ENCODE results near the gene TNP1. TPM values are rescaled to one million over a fixed set of nuclear protein-coding genes. Genes with fewer than 3 reads are reported as not detected.

TNP1 gene
- total RNA-seq, 1 donor from 2014 or later: not detected

- Mint-ChIP-seq H3K4me3 (no peak overlapping the region), H3K4me1 (ENCODE audit: low read depth) (no peaks in the 10 kb centered on the region), H3K36me3 (ENCODE audit: low read depth) (no peaks in the 10 kb centered on the region), H3K27ac (no peak overlapping the region), H3K9me3 (no peaks in the 10 kb centered on the region), H3K27me3 (ENCODE audit: insufficient read depth) (peaks cover 11% of the 10 kb centered on the region)
- DNase-seq (ENCODE audit: low spot score): no peak
- intact Hi-C loops (cut with micrococcal nuclease): loop anchor here (10.0 kb wide), 1 partner anchor 192 kb away; the partner anchor contains the start of gene IGFBP5
These were observed 27.3 kb upstream of the TNP1 start for GRCh38 chr2:216887138-216887537.

- no peak overlapping the region for H3K27ac Mint-ChIP-seq
- no peaks in the 10 kb centered on the region for H3K9me3 Mint-ChIP-seq
- peaks cover 15% of the 10 kb centered on the region for H3K4me1 Mint-ChIP-seq (ENCODE audit: low read depth)
- intact Hi-C loops (cut with micrococcal nuclease): loop anchor here (10.0 kb wide), 1 partner anchor 190 kb away; the partner anchor contains the start of gene IGFBP5
- no peak overlapping the region for H3K4me3 Mint-ChIP-seq
- DNase-seq (ENCODE audit: low spot score): no peak
- H3K27me3 Mint-ChIP-seq (ENCODE audit: insufficient read depth): no peaks in the 10 kb centered on the region
- H3K36me3 Mint-ChIP-seq (ENCODE audit: low read depth): no peaks in the 10 kb centered on the region
These were observed 25.3 kb upstream of the TNP1 start for GRCh38 chr2:216885117-216885553.

- DNase-seq (ENCODE audit: low spot score): no peak
- no peak overlapping the region for H3K4me3 Mint-ChIP-seq
- H3K27me3 Mint-ChIP-seq (ENCODE audit: insufficient read depth): no peaks in the 10 kb centered on the region
- no peaks in the 10 kb centered on the region for H3K36me3 Mint-ChIP-seq (ENCODE audit: low read depth)
- peaks cover 23% of the 10 kb centered on the region for H3K4me1 Mint-ChIP-seq (ENCODE audit: low read depth)
- H3K9me3 Mint-ChIP-seq: no peaks in the 10 kb centered on the region
- intact Hi-C loops (cut with micrococcal nuclease): loop anchor here (10.0 kb wide), 1 partner anchor 190 kb away; the partner anchor contains the start of gene IGFBP5
- no peak overlapping the region for H3K27ac Mint-ChIP-seq
These were observed 24.5 kb upstream of the TNP1 start for GRCh38 chr2:216884347-216884746.

GRCh38 chr2:216882876-216883275 is 23.0 kb upstream of the TNP1 start:
- Mint-ChIP-seq H3K4me3 (no peak overlapping the region), H3K9me3 (no peaks in the 10 kb centered on the region), H3K36me3 (ENCODE audit: low read depth) (peaks cover 2% of the 10 kb centered on the region), H3K4me1 (ENCODE audit: low read depth) (peaks cover 32% of the 10 kb centered on the region), H3K27me3 (ENCODE audit: insufficient read depth) (no peaks in the 10 kb centered on the region), H3K27ac (no peak overlapping the region)
- DNase-seq (ENCODE audit: low spot score): no peak
- intact Hi-C loops (cut with micrococcal nuclease): loop anchor here (10.0 kb wide), 1 partner anchor 188 kb away; the partner anchor contains the start of gene IGFBP5

- intact Hi-C loops (cut with micrococcal nuclease): loop anchor here (10.0 kb wide), 1 partner anchor 187 kb away; the partner anchor contains the start of gene IGFBP5
- DNase-seq (ENCODE audit: low spot score): no peak
- H3K36me3 Mint-ChIP-seq (ENCODE audit: low read depth): peaks cover 2% of the 10 kb centered on the region
- no peak overlapping the region for H3K4me3 Mint-ChIP-seq
- no peaks in the 10 kb centered on the region for H3K27me3 Mint-ChIP-seq (ENCODE audit: insufficient read depth)
- no peaks in the 10 kb centered on the region for H3K9me3 Mint-ChIP-seq
- H3K4me1 Mint-ChIP-seq (ENCODE audit: low read depth): peaks cover 32% of the 10 kb centered on the region
- H3K27ac Mint-ChIP-seq: no peak overlapping the region
These were observed 21.5 kb upstream of the TNP1 start for GRCh38 chr2:216881411-216881810.

GRCh38 chr2:216880509-216881184 is 20.8 kb upstream of the TNP1 start:
- DNase-seq (ENCODE audit: low spot score): peak; percentile 23
- Mint-ChIP-seq H3K4me1 (ENCODE audit: low read depth) (peaks cover 32% of the 10 kb centered on the region), H3K4me3 (peak overlapping the region; percentile 63), H3K27ac (peak overlapping the region; percentile 86), H3K36me3 (ENCODE audit: low read depth) (peaks cover 2% of the 10 kb centered on the region), H3K27me3 (ENCODE audit: insufficient read depth) (no peaks in the 10 kb centered on the region), H3K9me3 (no peaks in the 10 kb centered on the region)
- intact Hi-C loops (cut with micrococcal nuclease): loop anchor here (1.0 to 10.0 kb wide), 2 partner anchors 22 to 186 kb away; partner anchors contain the start of gene IGFBP5

- peak overlapping the region; percentile 50 for H3K4me3 Mint-ChIP-seq
- H3K36me3 Mint-ChIP-seq (ENCODE audit: low read depth): peaks cover 2% of the 10 kb centered on the region
- DNase-seq (ENCODE audit: low spot score): no peak
- intact Hi-C loops (cut with micrococcal nuclease): loop anchor here (1.0 to 10.0 kb wide), 2 partner anchors 22 to 185 kb away; partner anchors contain the start of gene IGFBP5
- peaks cover 32% of the 10 kb centered on the region for H3K4me1 Mint-ChIP-seq (ENCODE audit: low read depth)
- peak overlapping the region; percentile 78 for H3K27ac Mint-ChIP-seq
- no peaks in the 10 kb centered on the region for H3K9me3 Mint-ChIP-seq
- no peaks in the 10 kb centered on the region for H3K27me3 Mint-ChIP-seq (ENCODE audit: insufficient read depth)
These were observed 20.1 kb upstream of the TNP1 start for GRCh38 chr2:216879727-216880508.

GRCh38 chr2:216878072-216878471 is 18.2 kb upstream of the TNP1 start:
- DNase-seq (ENCODE audit: low spot score): no peak
- Mint-ChIP-seq H3K4me1 (ENCODE audit: low read depth) (peaks cover 32% of the 10 kb centered on the region), H3K36me3 (ENCODE audit: low read depth) (peaks cover 2% of the 10 kb centered on the region), H3K27me3 (ENCODE audit: insufficient read depth) (no peaks in the 10 kb centered on the region), H3K9me3 (no peaks in the 10 kb centered on the region), H3K4me3 (no peak overlapping the region), H3K27ac (no peak overlapping the region)
- intact Hi-C loops (cut with micrococcal nuclease): no loop called here

- Mint-ChIP-seq H3K36me3 (ENCODE audit: low read depth) (peaks cover 2% of the 10 kb centered on the region), H3K4me3 (no peak overlapping the region), H3K9me3 (no peaks in the 10 kb centered on the region), H3K4me1 (ENCODE audit: low read depth) (peaks cover 32% of the 10 kb centered on the region), H3K27me3 (ENCODE audit: insufficient read depth) (no peaks in the 10 kb centered on the region), H3K27ac (no peak overlapping the region)
- intact Hi-C loops (cut with micrococcal nuclease): no loop called here
- no peak for DNase-seq (ENCODE audit: low spot score)
These were observed 17.2 kb upstream of the TNP1 start for GRCh38 chr2:216877085-216877484.

- DNase-seq (ENCODE audit: low spot score): no peak
- Mint-ChIP-seq H3K36me3 (ENCODE audit: low read depth) (peaks cover 4% of the 10 kb centered on the region), H3K4me1 (ENCODE audit: low read depth) (peaks cover 24% of the 10 kb centered on the region), H3K4me3 (no peak overlapping the region), H3K27ac (no peak overlapping the region), H3K9me3 (peaks cover 6% of the 10 kb centered on the region), H3K27me3 (ENCODE audit: insufficient read depth) (no peaks in the 10 kb centered on the region)
- intact Hi-C loops (cut with micrococcal nuclease): no loop called here
These were observed 16.0 kb upstream of the TNP1 start for GRCh38 chr2:216875862-216876261.

- no peaks in the 10 kb centered on the region for H3K27me3 Mint-ChIP-seq (ENCODE audit: insufficient read depth)
- H3K9me3 Mint-ChIP-seq: peaks cover 6% of the 10 kb centered on the region
- H3K4me1 Mint-ChIP-seq (ENCODE audit: low read depth): peaks cover 4% of the 10 kb centered on the region
- peaks cover 2% of the 10 kb centered on the region for H3K36me3 Mint-ChIP-seq (ENCODE audit: low read depth)
- intact Hi-C loops (cut with micrococcal nuclease): no loop called here
- H3K27ac Mint-ChIP-seq: no peak overlapping the region
- no peak for DNase-seq (ENCODE audit: low spot score)
- H3K4me3 Mint-ChIP-seq: no peak overlapping the region
These were observed 13.7 kb upstream of the TNP1 start for GRCh38 chr2:216873573-216873972.

- intact Hi-C loops (cut with micrococcal nuclease): no loop called here
- Mint-ChIP-seq H3K27ac (no peak overlapping the region), H3K4me1 (ENCODE audit: low read depth) (peaks cover 13% of the 10 kb centered on the region), H3K4me3 (no peak overlapping the region), H3K27me3 (ENCODE audit: insufficient read depth) (no peaks in the 10 kb centered on the region), H3K36me3 (ENCODE audit: low read depth) (peaks cover 2% of the 10 kb centered on the region), H3K9me3 (peaks cover 7% of the 10 kb centered on the region)
- DNase-seq (ENCODE audit: low spot score): no peak
These were observed 12.8 kb upstream of the TNP1 start for GRCh38 chr2:216872624-216873023.

GRCh38 chr2:216872040-216872439 is 12.2 kb upstream of the TNP1 start:
- no peak overlapping the region for H3K4me3 Mint-ChIP-seq
- DNase-seq (ENCODE audit: low spot score): no peak
- intact Hi-C loops (cut with micrococcal nuclease): no loop called here
- peaks cover 18% of the 10 kb centered on the region for H3K4me1 Mint-ChIP-seq (ENCODE audit: low read depth)
- H3K27ac Mint-ChIP-seq: no peak overlapping the region
- H3K27me3 Mint-ChIP-seq (ENCODE audit: insufficient read depth): peaks cover 2% of the 10 kb centered on the region
- H3K36me3 Mint-ChIP-seq (ENCODE audit: low read depth): peaks cover 4% of the 10 kb centered on the region
- peaks cover 10% of the 10 kb centered on the region for H3K9me3 Mint-ChIP-seq

Measured in activated T-helper 1 cell treated with anti-CD3 and anti-CD28 coated beads, Interleukin-12 subunit alpha, Interleukin-12 subunit beta, Interleukin-2, Interleukin-4 antibody, amounts not matched to agents 30 ng/mL and 10 ng/mL and 1 ng/mL, durations not matched to agents 14 hours and 24 hours and 36 hours (primary cell).